Measurements from ENCODE around the gene SUSD6.

Gene SUSD6

GRCh38 chr14:69684461-69685217 is 73.2 kb downstream of the SUSD6 start:
- no peak for TF ChIP-seq CTCF (conservative IDR thresholded peaks at IDR 0.05; ENCODE audit: low read length)
- H3K4me3 ChIP-seq (ENCODE audit: low read length) = no peak overlapping the region
- DNase-seq (ENCODE audit: low read depth) = no peak

- DNase-seq (ENCODE audit: low read depth) = no peak
- no peak for TF ChIP-seq CTCF (conservative IDR thresholded peaks at IDR 0.05; ENCODE audit: low read length)
- no peak overlapping the region for H3K4me3 ChIP-seq (ENCODE audit: low read length)
Measured at GRCh38 chr14:69685218-69685616, 73.8 kb downstream of the SUSD6 start.

- DNase-seq (ENCODE audit: low read depth) = peak; percentile 61
- no peak overlapping the region for H3K4me3 ChIP-seq (ENCODE audit: low read length)
- no peak for TF ChIP-seq CTCF (conservative IDR thresholded peaks at IDR 0.05; ENCODE audit: low read length)
Measured at GRCh38 chr14:69685716-69686115, 74.3 kb downstream of the SUSD6 start.

- no peak for DNase-seq (ENCODE audit: low read depth)
- TF ChIP-seq CTCF (conservative IDR thresholded peaks at IDR 0.05; ENCODE audit: low read length) = no peak
- H3K4me3 ChIP-seq (ENCODE audit: low read length) = no peak overlapping the region
Measured at GRCh38 chr14:69687606-69688298, 76.4 kb downstream of the SUSD6 start.

GRCh38 chr14:69688299-69688649 is 76.9 kb downstream of the SUSD6 start:
- no peak for TF ChIP-seq CTCF (conservative IDR thresholded peaks at IDR 0.05; ENCODE audit: low read length)
- H3K4me3 ChIP-seq (ENCODE audit: low read length) = no peak overlapping the region
- no peak for DNase-seq (ENCODE audit: low read depth)

- no peak overlapping the region for H3K4me3 ChIP-seq (ENCODE audit: low read length)
- DNase-seq (ENCODE audit: low read depth) = no peak
- TF ChIP-seq CTCF (conservative IDR thresholded peaks at IDR 0.05; ENCODE audit: low read length) = no peak
Measured at GRCh38 chr14:69690042-69690441, 78.6 kb downstream of the SUSD6 start.

- DNase-seq (ENCODE audit: low read depth) = no peak
- TF ChIP-seq CTCF (conservative IDR thresholded peaks at IDR 0.05; ENCODE audit: low read length) = no peak
- no peak overlapping the region for H3K4me3 ChIP-seq (ENCODE audit: low read length)
Measured at GRCh38 chr14:69692594-69692993, 81.2 kb downstream of the SUSD6 start.

All from AG10803 (cell line).